Measurements from ENCODE around the gene TRIM52.
A peak's percentile ranks its signal among the peaks of the same experiment; 100 is the strongest.

TRIM52 gene

DNA sequence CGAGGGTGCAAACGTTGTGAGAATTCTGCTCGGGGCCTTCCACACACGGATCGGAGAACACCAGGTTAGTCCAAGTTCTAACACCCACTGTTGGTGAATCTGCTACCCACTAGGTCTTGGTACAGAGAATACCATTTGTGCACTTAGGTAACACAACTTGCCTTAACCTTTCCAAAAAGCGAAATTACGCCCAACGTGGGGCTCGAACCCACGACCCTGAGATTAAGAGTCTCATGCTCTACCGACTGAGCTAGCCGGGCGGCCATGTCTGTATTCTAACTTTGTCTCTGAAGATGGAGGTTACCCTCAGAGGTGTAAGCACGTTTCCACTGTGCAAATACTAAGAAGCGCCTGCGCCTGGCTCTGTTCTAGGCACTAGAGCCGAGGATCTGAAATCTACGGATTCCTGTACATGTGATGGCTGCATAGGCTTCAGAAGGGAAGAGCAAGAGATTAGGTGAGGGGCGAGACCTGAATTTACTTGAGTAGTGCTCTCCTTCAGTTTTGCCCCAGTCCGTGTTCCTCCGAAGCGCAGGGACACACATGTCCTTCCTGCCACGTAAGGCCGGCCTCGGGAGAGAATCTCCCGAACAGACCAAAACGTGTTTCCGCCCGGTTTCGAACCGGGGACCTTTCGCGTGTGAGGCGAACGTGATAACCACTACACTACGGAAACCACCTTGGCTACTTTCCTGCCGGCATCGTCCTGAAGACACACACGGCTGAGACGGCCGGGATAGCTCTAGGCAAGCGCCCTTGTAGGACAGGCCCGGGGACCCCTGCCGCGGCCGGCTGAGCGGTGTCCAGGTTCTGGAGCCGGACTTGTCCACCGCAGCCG lies 38.9 kb downstream of the TRIM52 start (continued):
- peak; percentile 46; the same call in 1 of the 2 replicates for TF ChIP-seq ZNF677 (tag by site-specific recombination; IDR thresholded peaks at IDR 0.05)
- TF ChIP-seq, protein P1, sequence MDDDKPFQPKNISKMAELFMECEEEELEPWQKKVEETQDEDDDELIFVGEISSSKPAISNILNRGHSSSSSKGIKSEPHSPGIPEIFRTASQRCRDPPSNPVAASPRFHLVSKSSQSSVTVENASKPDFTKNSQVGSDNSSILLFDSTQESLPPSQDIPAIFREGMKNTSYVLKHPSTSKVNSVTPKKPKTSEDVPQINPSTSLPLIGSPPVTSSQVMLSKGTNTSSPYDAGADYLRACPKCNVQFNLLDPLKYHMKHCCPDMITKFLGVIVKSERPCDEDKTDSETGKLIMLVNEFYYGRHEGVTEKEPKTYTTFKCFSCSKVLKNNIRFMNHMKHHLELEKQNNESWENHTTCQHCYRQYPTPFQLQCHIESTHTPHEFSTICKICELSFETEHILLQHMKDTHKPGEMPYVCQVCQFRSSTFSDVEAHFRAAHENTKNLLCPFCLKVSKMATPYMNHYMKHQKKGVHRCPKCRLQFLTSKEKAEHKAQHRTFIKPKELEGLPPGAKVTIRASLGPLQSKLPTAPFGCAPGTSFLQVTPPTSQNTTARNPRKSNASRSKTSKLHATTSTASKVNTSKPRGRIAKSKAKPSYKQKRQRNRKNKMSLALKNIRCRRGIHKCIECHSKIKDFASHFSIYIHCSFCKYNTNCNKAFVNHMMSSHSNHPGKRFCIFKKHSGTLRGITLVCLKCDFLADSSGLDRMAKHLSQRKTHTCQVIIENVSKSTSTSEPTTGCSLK (tag by site-specific recombination; IDR thresholded peaks at IDR 0.05): no peak
- peak; percentile 51 for TF ChIP-seq ZNF394 (tag by site-specific recombination; IDR thresholded peaks at IDR 0.05; ENCODE audit: borderline replicate concordance)
- TF ChIP-seq GFI1B (tag by site-specific recombination; IDR thresholded peaks at IDR 0.05): no peak
- TF ChIP-seq ZNF23 (tag by site-specific recombination; IDR thresholded peaks at IDR 0.05; ENCODE audit: borderline replicate concordance): no peak
- TF ChIP-seq ZNF830 (tag by site-specific recombination; IDR thresholded peaks at IDR 0.05; ENCODE audit: low read depth): no peak
- TF ChIP-seq, protein P2, sequence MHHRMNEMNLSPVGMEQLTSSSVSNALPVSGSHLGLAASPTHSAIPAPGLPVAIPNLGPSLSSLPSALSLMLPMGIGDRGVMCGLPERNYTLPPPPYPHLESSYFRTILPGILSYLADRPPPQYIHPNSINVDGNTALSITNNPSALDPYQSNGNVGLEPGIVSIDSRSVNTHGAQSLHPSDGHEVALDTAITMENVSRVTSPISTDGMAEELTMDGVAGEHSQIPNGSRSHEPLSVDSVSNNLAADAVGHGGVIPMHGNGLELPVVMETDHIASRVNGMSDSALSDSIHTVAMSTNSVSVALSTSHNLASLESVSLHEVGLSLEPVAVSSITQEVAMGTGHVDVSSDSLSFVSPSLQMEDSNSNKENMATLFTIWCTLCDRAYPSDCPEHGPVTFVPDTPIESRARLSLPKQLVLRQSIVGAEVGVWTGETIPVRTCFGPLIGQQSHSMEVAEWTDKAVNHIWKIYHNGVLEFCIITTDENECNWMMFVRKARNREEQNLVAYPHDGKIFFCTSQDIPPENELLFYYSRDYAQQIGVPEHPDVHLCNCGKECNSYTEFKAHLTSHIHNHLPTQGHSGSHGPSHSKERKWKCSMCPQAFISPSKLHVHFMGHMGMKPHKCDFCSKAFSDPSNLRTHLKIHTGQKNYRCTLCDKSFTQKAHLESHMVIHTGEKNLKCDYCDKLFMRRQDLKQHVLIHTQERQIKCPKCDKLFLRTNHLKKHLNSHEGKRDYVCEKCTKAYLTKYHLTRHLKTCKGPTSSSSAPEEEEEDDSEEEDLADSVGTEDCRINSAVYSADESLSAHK (tag by site-specific recombination; IDR thresholded peaks at IDR 0.05): peak; percentile 18; the same call in 1 of the 2 replicates
- no peak for TF ChIP-seq ZNF157 (tag by site-specific recombination; IDR thresholded peaks at IDR 0.05)
- TF ChIP-seq ZNF521 (tag by site-specific recombination; IDR thresholded peaks at IDR 0.05): no peak
- TF ChIP-seq ZNF701 (tag by site-specific recombination; IDR thresholded peaks at IDR 0.05): no peak
- TF ChIP-seq, protein P3, sequence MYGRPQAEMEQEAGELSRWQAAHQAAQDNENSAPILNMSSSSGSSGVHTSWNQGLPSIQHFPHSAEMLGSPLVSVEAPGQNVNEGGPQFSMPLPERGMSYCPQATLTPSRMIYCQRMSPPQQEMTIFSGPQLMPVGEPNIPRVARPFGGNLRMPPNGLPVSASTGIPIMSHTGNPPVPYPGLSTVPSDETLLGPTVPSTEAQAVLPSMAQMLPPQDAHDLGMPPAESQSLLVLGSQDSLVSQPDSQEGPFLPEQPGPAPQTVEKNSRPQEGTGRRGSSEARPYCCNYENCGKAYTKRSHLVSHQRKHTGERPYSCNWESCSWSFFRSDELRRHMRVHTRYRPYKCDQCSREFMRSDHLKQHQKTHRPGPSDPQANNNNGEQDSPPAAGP (tag by site-specific recombination; IDR thresholded peaks at IDR 0.05): peak; percentile 91
- TF ChIP-seq ZNF544 (tag by site-specific recombination; IDR thresholded peaks at IDR 0.05): no peak
- TF ChIP-seq ZNF311 (tag by site-specific recombination; IDR thresholded peaks at IDR 0.05; ENCODE audit: borderline replicate concordance): no peak
- TF ChIP-seq ZNF223 (tag by site-specific recombination; IDR thresholded peaks at IDR 0.05): peak; percentile 70
- TF ChIP-seq, protein P4, sequence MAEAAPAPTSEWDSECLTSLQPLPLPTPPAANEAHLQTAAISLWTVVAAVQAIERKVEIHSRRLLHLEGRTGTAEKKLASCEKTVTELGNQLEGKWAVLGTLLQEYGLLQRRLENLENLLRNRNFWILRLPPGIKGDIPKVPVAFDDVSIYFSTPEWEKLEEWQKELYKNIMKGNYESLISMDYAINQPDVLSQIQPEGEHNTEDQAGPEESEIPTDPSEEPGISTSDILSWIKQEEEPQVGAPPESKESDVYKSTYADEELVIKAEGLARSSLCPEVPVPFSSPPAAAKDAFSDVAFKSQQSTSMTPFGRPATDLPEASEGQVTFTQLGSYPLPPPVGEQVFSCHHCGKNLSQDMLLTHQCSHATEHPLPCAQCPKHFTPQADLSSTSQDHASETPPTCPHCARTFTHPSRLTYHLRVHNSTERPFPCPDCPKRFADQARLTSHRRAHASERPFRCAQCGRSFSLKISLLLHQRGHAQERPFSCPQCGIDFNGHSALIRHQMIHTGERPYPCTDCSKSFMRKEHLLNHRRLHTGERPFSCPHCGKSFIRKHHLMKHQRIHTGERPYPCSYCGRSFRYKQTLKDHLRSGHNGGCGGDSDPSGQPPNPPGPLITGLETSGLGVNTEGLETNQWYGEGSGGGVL (tag by site-specific recombination; IDR thresholded peaks at IDR 0.05): no peak
- TF ChIP-seq, protein P5, sequence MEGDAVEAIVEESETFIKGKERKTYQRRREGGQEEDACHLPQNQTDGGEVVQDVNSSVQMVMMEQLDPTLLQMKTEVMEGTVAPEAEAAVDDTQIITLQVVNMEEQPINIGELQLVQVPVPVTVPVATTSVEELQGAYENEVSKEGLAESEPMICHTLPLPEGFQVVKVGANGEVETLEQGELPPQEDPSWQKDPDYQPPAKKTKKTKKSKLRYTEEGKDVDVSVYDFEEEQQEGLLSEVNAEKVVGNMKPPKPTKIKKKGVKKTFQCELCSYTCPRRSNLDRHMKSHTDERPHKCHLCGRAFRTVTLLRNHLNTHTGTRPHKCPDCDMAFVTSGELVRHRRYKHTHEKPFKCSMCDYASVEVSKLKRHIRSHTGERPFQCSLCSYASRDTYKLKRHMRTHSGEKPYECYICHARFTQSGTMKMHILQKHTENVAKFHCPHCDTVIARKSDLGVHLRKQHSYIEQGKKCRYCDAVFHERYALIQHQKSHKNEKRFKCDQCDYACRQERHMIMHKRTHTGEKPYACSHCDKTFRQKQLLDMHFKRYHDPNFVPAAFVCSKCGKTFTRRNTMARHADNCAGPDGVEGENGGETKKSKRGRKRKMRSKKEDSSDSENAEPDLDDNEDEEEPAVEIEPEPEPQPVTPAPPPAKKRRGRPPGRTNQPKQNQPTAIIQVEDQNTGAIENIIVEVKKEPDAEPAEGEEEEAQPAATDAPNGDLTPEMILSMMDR (tag by site-specific recombination; IDR thresholded peaks at IDR 0.05): no peak
- TF ChIP-seq PRDM1 (tag by site-specific recombination; IDR thresholded peaks at IDR 0.05): peak; percentile 93
- TF ChIP-seq ZNF623 (tag by site-specific recombination; IDR thresholded peaks at IDR 0.05): no peak
- no peak for TF ChIP-seq ZNF138 (tag by site-specific recombination; IDR thresholded peaks at IDR 0.05; ENCODE audit: borderline replicate concordance)
- TF ChIP-seq, protein P6, sequence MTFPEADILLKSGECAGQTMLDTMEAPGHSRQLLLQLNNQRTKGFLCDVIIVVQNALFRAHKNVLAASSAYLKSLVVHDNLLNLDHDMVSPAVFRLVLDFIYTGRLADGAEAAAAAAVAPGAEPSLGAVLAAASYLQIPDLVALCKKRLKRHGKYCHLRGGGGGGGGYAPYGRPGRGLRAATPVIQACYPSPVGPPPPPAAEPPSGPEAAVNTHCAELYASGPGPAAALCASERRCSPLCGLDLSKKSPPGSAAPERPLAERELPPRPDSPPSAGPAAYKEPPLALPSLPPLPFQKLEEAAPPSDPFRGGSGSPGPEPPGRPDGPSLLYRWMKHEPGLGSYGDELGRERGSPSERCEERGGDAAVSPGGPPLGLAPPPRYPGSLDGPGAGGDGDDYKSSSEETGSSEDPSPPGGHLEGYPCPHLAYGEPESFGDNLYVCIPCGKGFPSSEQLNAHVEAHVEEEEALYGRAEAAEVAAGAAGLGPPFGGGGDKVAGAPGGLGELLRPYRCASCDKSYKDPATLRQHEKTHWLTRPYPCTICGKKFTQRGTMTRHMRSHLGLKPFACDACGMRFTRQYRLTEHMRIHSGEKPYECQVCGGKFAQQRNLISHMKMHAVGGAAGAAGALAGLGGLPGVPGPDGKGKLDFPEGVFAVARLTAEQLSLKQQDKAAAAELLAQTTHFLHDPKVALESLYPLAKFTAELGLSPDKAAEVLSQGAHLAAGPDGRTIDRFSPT (tag by site-specific recombination; IDR thresholded peaks at IDR 0.05): peak; percentile 87
- no peak for TF ChIP-seq ZNF654 (tag by site-specific recombination; IDR thresholded peaks at IDR 0.05; ENCODE audit: low read depth)
- TF ChIP-seq ZNF24 (tag by site-specific recombination; IDR thresholded peaks at IDR 0.05): peak; percentile 97
- peak; percentile 74 for TF ChIP-seq ZNF76 (tag by site-specific recombination; IDR thresholded peaks at IDR 0.05; ENCODE audit: borderline replicate concordance, low read depth)
- no peak for TF ChIP-seq ZNF549 (tag by site-specific recombination; IDR thresholded peaks at IDR 0.05)
- no peak for TF ChIP-seq ZNF248 (tag by site-specific recombination; IDR thresholded peaks at IDR 0.05)
- no peak for TF ChIP-seq SETDB1 (IDR thresholded peaks at IDR 0.05; ENCODE audit: insufficient read length, low read length)
- TF ChIP-seq ZNF48 (tag by site-specific recombination; IDR thresholded peaks at IDR 0.05): no peak
- no peak for TF ChIP-seq ZNF585B (tag by site-specific recombination; IDR thresholded peaks at IDR 0.05)
